Sigmoid colon (tissue), 7 donors: ENCODE results near the gene GPC5. TPM values are rescaled to one million over a fixed set of nuclear protein-coding genes. Genes with fewer than 3 reads are reported as not detected.
"Not testable (repeated sequence)": the region's sequence is repeated elsewhere in the genome, so short reads cannot be mapped to it uniquely, and the experiment has no call there.

Source experiments
- DNase-seq: peaks from one replicate; pipeline ENCODE4 v3.0.0-alpha.2; 2019
- H3K27ac ChIP-seq, 4 donors: fragments of 200-600 bp; sonication (generic); one replicate each; pipeline ENCODE4 v1.5.1; 2016 to 2019; ENCODE audit warnings: mild to moderate bottlenecking in 1 of 4
- H3K27me3 ChIP-seq, 3 donors: fragments of 200-600 bp; sonication (generic); one replicate each; pipeline ENCODE4 v1.5.1; 2019; ENCODE audit warnings: mild to moderate bottlenecking in 1 of 3
- H3K36me3 ChIP-seq, 4 donors: fragments of 200-600 bp; sonication (generic); one replicate each; pipeline ENCODE4 v1.5.1; 2016 to 2019
- H3K4me1 ChIP-seq, 4 donors: fragments of 200-600 bp; sonication (generic); one replicate each; pipeline ENCODE4 v1.5.1; 2017 to 2019
- H3K4me3 ChIP-seq, 4 donors: fragments of 200-600 bp; sonication (generic); one replicate each; pipeline ENCODE4 v1.5.1; 2017 to 2019; ENCODE audit warnings: mild to moderate bottlenecking in 2 of 4, moderate library complexity in 1 of 4
- H3K9me3 ChIP-seq, 4 donors: fragments of 200-600 bp in 3 of 4; sonication (generic) in 3 of 4; one replicate each; pipeline versions ENCODE4 v1.5.1 to v1.6.1; 2013 to 2019
- CTCF ChIP-seq, 4 experiments: fragments of 450-650 bp in 3 of 4; fragments of 200-600 bp in 1 of 4; IDR thresholded peaks; one replicate each; pipeline ENCODE4 v1.5.1; 2016 to 2019; ENCODE audit warnings: antibody characterized with exemption in 4 of 4, mild to moderate bottlenecking in 3 of 4, moderate library complexity in 2 of 4
- EP300 ChIP-seq, 4 donors: sonication (generic); formaldehyde crosslinking; IDR thresholded peaks; one replicate each; pipeline ENCODE4 v1.6.1; 2017; ENCODE audit warnings: antibody characterized with exemption in 4 of 4
- POLR2A ChIP-seq, 2 donors: fragments of 450-650 bp; IDR thresholded peaks; one replicate each; pipeline ENCODE4 v1.6.1; 2016; ENCODE audit warnings: antibody characterized with exemption in 2 of 2, mild to moderate bottlenecking in 2 of 2, moderate library complexity in 2 of 2
- POLR2AphosphoS5 ChIP-seq, 4 donors: sonication (generic); formaldehyde crosslinking; IDR thresholded peaks; one replicate each; pipeline ENCODE4 v1.6.1; 2017; ENCODE audit warnings: antibody characterized with exemption in 4 of 4
- WGBS, 2 donors: extraction: QIAGEN DNeasy Blood & Tissue Kit; methylation state at CpG; one replicate each; pipeline ENCODE4 v1.1.7; 2013; 5-methylcytosine and 5-hydroxymethylcytosine counted together
- intact Hi-C: fragments of 100-400 bp; cut with DNase I; formaldehyde crosslinking; loops from one replicate; pipeline ENCODE4 v1.15.1; 2023
- polyA plus RNA-seq, 3 donors: library from polyadenylated mRNA; stranded (reverse); fragments of 200-250 nt; gene quantifications; one replicate each; pipeline ENCODE4 v1.2.3, GENCODE V29; 2013
- total RNA-seq, 4 donors: library from RNA; depleted of rRNA; stranded (reverse); fragments of >200 nt; gene quantifications; one replicate each; pipeline ENCODE4 v1.1.0, GENCODE V29; 2016
- donor health status: healthy with polysubstance abuse.
- donor health status: Bipolar disorder and iron deficiency.
- donor health status: healthy.

GPC5 gene
- total and polyA plus RNA-seq, 7 donors, result 0.39 to 3.9 (median 2.9) TPM; not detected in 2

- intact Hi-C loops, result no loop called here
- no peak overlapping the region for H3K4me3 ChIP-seq
- TF ChIP-seq POLR2AphosphoS5 (IDR thresholded peaks at IDR 0.05) (no peak), CTCF (IDR thresholded peaks at IDR 0.05) (no peak), POLR2A (IDR thresholded peaks at IDR 0.05) (no peak), EP300 (IDR thresholded peaks at IDR 0.05) (no peak)
- WGBS, 2 donors, result 78 to 88% methylated on average over 9 of the region's 9 CpGs
- H3K9me3 ChIP-seq, result no peaks in the 10 kb centered on the region
- DNase-seq, result no peak
- no peaks in the 10 kb centered on the region for H3K4me1 ChIP-seq
- no peaks in the 10 kb centered on the region for H3K36me3 ChIP-seq
- no peaks in the 10 kb centered on the region for H3K27me3 ChIP-seq
- H3K27ac ChIP-seq, result no peak overlapping the region
Observed at GRCh38 chr13:92512852-92513251, 1114.4 kb downstream of the GPC5 start.

GRCh38 chr13:92513672-92514071 lies 1115.3 kb downstream of the GPC5 start:
- Histone ChIP-seq H3K4me3 (no peak overlapping the region), H3K36me3 (no peaks in the 10 kb centered on the region), H3K27ac (no peak overlapping the region), H3K4me1 (no peaks in the 10 kb centered on the region), H3K9me3 (no peaks in the 10 kb centered on the region), H3K27me3 (no peaks in the 10 kb centered on the region)
- intact Hi-C loops, result no loop called here
- WGBS, 2 donors, result 33 to 44% methylated on average over 1 of the region's 1 CpG
- TF ChIP-seq EP300 (IDR thresholded peaks at IDR 0.05), result no peak
- no peak for DNase-seq

GRCh38 chr13:92514420-92515125 lies 1116.2 kb downstream of the GPC5 start:
- intact Hi-C loops, result no loop called here
- Histone ChIP-seq H3K4me1 (no peaks in the 10 kb centered on the region), H3K4me3 (no peak overlapping the region), H3K27me3 (no peaks in the 10 kb centered on the region), H3K27ac (no peak overlapping the region), H3K36me3 (no peaks in the 10 kb centered on the region), H3K9me3 (no peaks in the 10 kb centered on the region)
- no peak for TF ChIP-seq POLR2AphosphoS5 (IDR thresholded peaks at IDR 0.05)
- TF ChIP-seq EP300 (IDR thresholded peaks at IDR 0.05), result no peak
- no peak for TF ChIP-seq POLR2A (IDR thresholded peaks at IDR 0.05)
- TF ChIP-seq CTCF (IDR thresholded peaks at IDR 0.05), result no peak
- 93 to 96% methylated on average over 8 of the region's 8 CpGs for WGBS, 2 donors
- no peak for DNase-seq

- intact Hi-C loops, H3K27me3 ChIP-seq, H3K36me3 ChIP-seq, DNase-seq, H3K9me3 ChIP-seq, H3K4me3 ChIP-seq, H3K27ac ChIP-seq, H3K4me1 ChIP-seq: not testable (repeated sequence)
- WGBS, 2 donors, result 95 to 96% methylated on average over 6 of the region's 6 CpGs
Observed at GRCh38 chr13:92516878-92517277, 1118.5 kb downstream of the GPC5 start.

GRCh38 chr13:92518622-92519021 lies 1120.2 kb downstream of the GPC5 start:
- H3K36me3 ChIP-seq, H3K4me1 ChIP-seq, DNase-seq, intact Hi-C loops, H3K27ac ChIP-seq, H3K27me3 ChIP-seq, H3K4me3 ChIP-seq, H3K9me3 ChIP-seq: not testable (repeated sequence)
- 82 to 84% methylated on average over 2 of the region's 2 CpGs for WGBS, 2 donors

- Histone ChIP-seq H3K27ac (no peak overlapping the region), H3K9me3 (no peaks in the 10 kb centered on the region), H3K27me3 (no peaks in the 10 kb centered on the region), H3K4me3 (no peak overlapping the region), H3K36me3 (no peaks in the 10 kb centered on the region), H3K4me1 (no peaks in the 10 kb centered on the region)
- WGBS, 2 donors, result 50 to 77% methylated on average over 3 of the region's 3 CpGs
- intact Hi-C loops, result no loop called here
- no peak for DNase-seq
- TF ChIP-seq POLR2A (IDR thresholded peaks at IDR 0.05) (no peak), EP300 (IDR thresholded peaks at IDR 0.05) (no peak)
Observed at GRCh38 chr13:92530364-92530763, 1131.9 kb downstream of the GPC5 start.
